Measurements from ENCODE around the gene LILRB1.
"Not testable (repeated sequence)": the region's sequence is repeated elsewhere in the genome, so short reads cannot be mapped to it uniquely, and the experiment has no call there.

The LILRB1 gene

GRCh38 chr19:54630262-54630661 lies at the start of gene LILRB1:
Gene LILRB1 (plus strand): TSS chr19:54630484. CDS start chr19:54631074, 590 bp downstream.
- not testable (repeated sequence) for DNase-seq

GRCh38 chr19:54586397-54586796 lies 43.9 kb upstream of the LILRB1 start:
- no peak for DNase-seq

GRCh38 chr19:54587026-54587425 lies 43.3 kb upstream of the LILRB1 start:
- DNase-seq = no peak

GRCh38 chr19:54593445-54593844 lies 36.8 kb upstream of the LILRB1 start, which contains the start of gene LILRA1:
Gene LILRA1 (plus strand): TSS chr19:54593632. CDS start chr19:54594245, 613 bp downstream.
- not testable (repeated sequence) for DNase-seq

- not testable (repeated sequence) for DNase-seq
These were observed 36.2 kb upstream of the LILRB1 start for GRCh38 chr19:54593931-54594626.

GRCh38 chr19:54594737-54595136 lies 35.5 kb upstream of the LILRB1 start:
- DNase-seq = no peak

- DNase-seq = not testable (repeated sequence)
These were observed 34.4 kb upstream of the LILRB1 start for GRCh38 chr19:54595680-54596436.

- no peak for DNase-seq
These were observed 30.1 kb upstream of the LILRB1 start for GRCh38 chr19:54600212-54600611.

- no peak for DNase-seq
These were observed 24.1 kb upstream of the LILRB1 start for GRCh38 chr19:54606230-54606629.

- DNase-seq = no peak
These were observed 23.1 kb upstream of the LILRB1 start for GRCh38 chr19:54606891-54607784.

GRCh38 chr19:54607785-54608150 lies 22.5 kb upstream of the LILRB1 start:
- no peak for DNase-seq

GRCh38 chr19:54608205-54608604 lies 22.1 kb upstream of the LILRB1 start:
- DNase-seq = no peak

- DNase-seq = no peak
These were observed 21.5 kb upstream of the LILRB1 start for GRCh38 chr19:54608792-54609191.

- no peak for DNase-seq
These were observed 20.9 kb upstream of the LILRB1 start for GRCh38 chr19:54609356-54609791.

GRCh38 chr19:54612428-54612827 lies 17.9 kb upstream of the LILRB1 start:
- no peak for DNase-seq

- no peak for DNase-seq
These were observed 15.6 kb upstream of the LILRB1 start for GRCh38 chr19:54614726-54615125.

- no peak for DNase-seq
These were observed 14.2 kb upstream of the LILRB1 start for GRCh38 chr19:54616057-54616456.

GRCh38 chr19:54616821-54617560 lies 13.3 kb upstream of the LILRB1 start:
- no peak for DNase-seq

GRCh38 chr19:54620464-54620863 lies 9.8 kb upstream of the LILRB1 start:
- no peak for DNase-seq

- DNase-seq = no peak
These were observed 7.9 kb upstream of the LILRB1 start for GRCh38 chr19:54622431-54622830.

GRCh38 chr19:54624234-54624633 lies 6.0 kb upstream of the LILRB1 start:
- DNase-seq = not testable (repeated sequence)
